NT2/D1 (cell line): ENCODE measurements around the gene AGPS.

ENCODE experiments used
- DNase-seq: peaks from one replicate; pipeline ENCODE4 v3.0.0-alpha.2; 2011; ENCODE audit warnings: low read depth, low spot score
- H3K27me3 ChIP-seq: 2 replicates; pipeline ENCODE4 v1.6.0; 2011; ENCODE audit warnings: mild to moderate bottlenecking; ENCODE audit not compliant: insufficient read length, insufficient read depth
- H3K36me3 ChIP-seq: 2 replicates; pipeline ENCODE4 v1.6.1; 2011; ENCODE audit warnings: mild to moderate bottlenecking, low read length, mixed read lengths; ENCODE audit not compliant: insufficient read depth, insufficient read length
- H3K4me1 ChIP-seq: 2 replicates; pipeline ENCODE4 v1.5.1; 2011; ENCODE audit not compliant: insufficient read depth, insufficient read length
- H3K4me3 ChIP-seq: 2 replicates; pipeline ENCODE4 v1.5.1; 2011; ENCODE audit warnings: low read depth; ENCODE audit not compliant: insufficient read length
- H3K9ac ChIP-seq: 2 replicates; pipeline ENCODE4 v1.6.0; 2011; ENCODE audit warnings: low read depth; ENCODE audit not compliant: insufficient read length
- H3K9me3 ChIP-seq: 2 replicates; pipeline ENCODE4 v1.5.1; 2011; ENCODE audit warnings: mild to moderate bottlenecking, low read length; ENCODE audit not compliant: insufficient read depth
- SUZ12 ChIP-seq: IDR thresholded peaks from 2 replicates; pipeline ENCODE4 v1.6.1; 2011; ENCODE audit not compliant: insufficient read length, insufficient read depth; ENCODE audit errors: extremely low read depth
- YY1 ChIP-seq: IDR thresholded peaks from 2 replicates; pipeline ENCODE4 v1.6.1; 2011; ENCODE audit not compliant: insufficient read length, insufficient read depth
- ZNF274 ChIP-seq: IDR thresholded peaks from 2 replicates; pipeline ENCODE4 v1.6.1; 2011; ENCODE audit warnings: mild to moderate bottlenecking, low read depth, low read length

AGPS gene

DNA sequence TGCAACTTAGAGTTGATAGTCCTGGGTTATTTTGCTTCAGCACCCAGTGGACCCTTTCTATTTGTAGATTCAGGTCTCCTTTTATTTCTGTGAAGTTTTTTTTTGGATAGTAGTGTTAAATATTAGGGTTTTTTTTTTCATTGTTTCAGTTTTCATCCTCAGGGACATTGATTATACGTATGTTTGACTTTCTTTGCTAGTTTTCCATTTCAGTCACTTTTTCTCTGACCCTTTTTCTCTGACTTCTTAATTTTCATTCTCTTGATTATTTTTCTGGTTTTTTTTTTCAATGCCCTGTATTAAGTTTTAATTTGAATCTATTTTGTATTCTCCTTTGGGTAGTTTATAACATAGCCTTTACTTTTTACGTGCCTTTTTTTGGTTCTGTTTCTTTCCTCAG is 79.4 kb downstream of the AGPS start:
- Histone ChIP-seq H3K4me1 (no peaks in the 10 kb centered on the region), H3K4me3 (no peak overlapping the region), H3K27me3 (no peaks in the 10 kb centered on the region), H3K9me3 (no peaks in the 10 kb centered on the region; the same call in 1 of the 2 replicates), H3K9ac (no peak overlapping the region), H3K36me3 (peaks cover 12% of the 10 kb centered on the region)
- TF ChIP-seq YY1 (no peak), SUZ12 (no peak), ZNF274 (no peak)
- no peak for DNase-seq

GRCh38 chr2:177474301-177474700 is 81.7 kb downstream of the AGPS start:
- no peaks in the 10 kb centered on the region for H3K27me3 ChIP-seq
- H3K36me3 ChIP-seq: peaks cover 10% of the 10 kb centered on the region
- H3K9me3 ChIP-seq: no peaks in the 10 kb centered on the region; the same call in 1 of the 2 replicates
- no peak overlapping the region for H3K4me3 ChIP-seq
- no peak overlapping the region for H3K9ac ChIP-seq
- DNase-seq: no peak
- no peak for TF ChIP-seq SUZ12
- no peak for TF ChIP-seq YY1
- no peak for TF ChIP-seq ZNF274
- H3K4me1 ChIP-seq: no peaks in the 10 kb centered on the region

GRCh38 chr2:177474998-177475397 is 82.4 kb downstream of the AGPS start:
- Histone ChIP-seq H3K36me3 (peaks cover 7% of the 10 kb centered on the region), H3K9ac (no peak overlapping the region), H3K27me3 (no peaks in the 10 kb centered on the region), H3K4me1 (no peaks in the 10 kb centered on the region), H3K4me3 (no peak overlapping the region), H3K9me3 (no peaks in the 10 kb centered on the region; the same call in 1 of the 2 replicates)
- TF ChIP-seq SUZ12 (no peak), ZNF274 (no peak), YY1 (no peak)
- no peak for DNase-seq

DNA sequence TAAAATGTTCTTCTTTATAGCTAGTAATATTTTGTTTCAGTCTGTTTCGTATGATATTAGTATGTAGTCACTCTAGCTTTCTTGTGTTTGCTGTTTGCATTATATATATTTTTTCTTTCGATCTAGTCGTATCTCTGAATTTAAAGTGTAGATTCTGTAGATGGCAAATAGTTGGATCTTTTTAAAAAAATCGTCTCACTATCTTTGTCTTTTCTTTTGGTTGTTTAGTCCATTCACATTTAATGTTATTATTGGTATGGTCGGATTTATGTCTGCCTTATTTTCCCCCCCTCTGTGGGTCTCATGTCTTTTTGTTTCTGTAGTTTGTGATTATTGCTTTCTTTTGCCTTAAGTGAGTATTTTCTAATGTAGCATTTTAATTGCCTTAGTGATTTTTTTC is 84.3 kb downstream of the AGPS start:
- DNase-seq: no peak
- Histone ChIP-seq H3K9ac (no peak overlapping the region), H3K36me3 (peaks cover 8% of the 10 kb centered on the region), H3K27me3 (no peaks in the 10 kb centered on the region), H3K4me1 (no peaks in the 10 kb centered on the region), H3K4me3 (no peak overlapping the region), H3K9me3 (no peaks in the 10 kb centered on the region; the same call in 1 of the 2 replicates)
- TF ChIP-seq YY1: no peak
- TF ChIP-seq ZNF274: no peak
- TF ChIP-seq SUZ12: no peak

DNA sequence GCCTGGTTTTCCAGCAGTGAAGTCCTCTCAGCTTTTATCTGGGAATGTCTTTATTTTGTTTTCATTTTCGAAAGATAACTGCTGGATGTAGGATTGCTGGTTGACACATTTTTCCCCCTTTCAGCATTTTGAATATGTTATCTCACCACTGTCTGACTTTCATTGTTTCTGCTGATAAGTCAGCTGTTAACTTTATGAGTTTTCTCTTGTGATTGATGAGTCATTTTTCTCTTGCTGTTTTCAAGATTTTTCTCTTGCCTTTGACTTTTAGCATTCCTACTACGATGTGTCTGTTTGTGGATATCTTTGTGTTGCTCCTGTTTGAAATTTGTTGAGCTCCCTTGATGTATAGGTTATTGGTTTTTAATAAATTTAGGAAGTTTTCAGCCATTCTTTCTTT is 85.5 kb downstream of the AGPS start:
- no peaks in the 10 kb centered on the region for H3K27me3 ChIP-seq
- no peaks in the 10 kb centered on the region for H3K9me3 ChIP-seq
- peaks cover 15% of the 10 kb centered on the region for H3K36me3 ChIP-seq
- H3K9ac ChIP-seq: no peak overlapping the region
- no peak overlapping the region for H3K4me3 ChIP-seq
- TF ChIP-seq YY1 (no peak), SUZ12 (no peak), ZNF274 (no peak)
- H3K4me1 ChIP-seq: no peaks in the 10 kb centered on the region
- no peak for DNase-seq

GRCh38 chr2:177478907-177479306 is 86.3 kb downstream of the AGPS start:
- Histone ChIP-seq H3K9ac (no peak overlapping the region), H3K4me1 (no peaks in the 10 kb centered on the region), H3K27me3 (no peaks in the 10 kb centered on the region), H3K4me3 (no peak overlapping the region), H3K9me3 (no peaks in the 10 kb centered on the region), H3K36me3 (peaks cover 16% of the 10 kb centered on the region)
- no peak for TF ChIP-seq YY1
- TF ChIP-seq SUZ12: no peak
- TF ChIP-seq ZNF274: no peak
- DNase-seq: no peak

- H3K9ac ChIP-seq: no peak overlapping the region
These were observed 89.6 kb downstream of the AGPS start for GRCh38 chr2:177482195-177482594.

GRCh38 chr2:177483531-177483930 is 91.0 kb downstream of the AGPS start:
- Histone ChIP-seq H3K27me3 (no peaks in the 10 kb centered on the region), H3K36me3 (peaks cover 25% of the 10 kb centered on the region), H3K4me1 (no peaks in the 10 kb centered on the region), H3K9ac (no peak overlapping the region), H3K9me3 (no peaks in the 10 kb centered on the region), H3K4me3 (no peak overlapping the region)
- no peak for TF ChIP-seq SUZ12
- TF ChIP-seq YY1: no peak
- TF ChIP-seq ZNF274: no peak
- no peak for DNase-seq

More at GRCh38 chr2:177482195-177482594, 89.6 kb downstream of the AGPS start:
- Histone ChIP-seq H3K9me3 (no peaks in the 10 kb centered on the region), H3K4me3 (no peak overlapping the region), H3K4me1 (no peaks in the 10 kb centered on the region), H3K36me3 (peaks cover 25% of the 10 kb centered on the region), H3K27me3 (no peaks in the 10 kb centered on the region)
- DNase-seq: no peak
- TF ChIP-seq ZNF274: no peak
- TF ChIP-seq YY1: no peak
- TF ChIP-seq SUZ12: no peak
